H4 (cell line): ENCODE measurements around the gene PRKG1. TPM values are rescaled to one million over a fixed set of nuclear protein-coding genes. Genes with fewer than 3 reads are reported as not detected.
"Not testable (repeated sequence)": the region's sequence is repeated elsewhere in the genome, so short reads cannot be mapped to it uniquely, and the experiment has no call there.

Experiments used
- DNase-seq: peaks from one replicate; pipeline ENCODE4 v3.0.0-alpha.2; 2015; ENCODE audit warnings: low spot score
- total RNA-seq: library from RNA; depleted of rRNA; stranded (reverse); fragments of >200 nt; shearing (Covaris generic); gene quantifications from 2 replicates; pipeline ENCODE4 v1.2.3, GENCODE V29; 2014

PRKG1 gene
- total RNA-seq, 1 experiment from 2014 or later = 3.4 TPM

- DNase-seq = no peak
Observed at GRCh38 chr10:51117053-51117660, 42.9 kb downstream of the PRKG1 start.

- no peak for DNase-seq
Observed at GRCh38 chr10:51117794-51118193, 43.5 kb downstream of the PRKG1 start.

GRCh38 chr10:51119441-51119840, 45.2 kb downstream of the PRKG1 start:
- no peak for DNase-seq

GRCh38 chr10:51121861-51122260, 47.6 kb downstream of the PRKG1 start:
- no peak for DNase-seq

- no peak for DNase-seq
Observed at GRCh38 chr10:51124852-51125251, 50.6 kb downstream of the PRKG1 start.

GRCh38 chr10:51125518-51125917, 51.2 kb downstream of the PRKG1 start:
- DNase-seq = no peak

GRCh38 chr10:51129946-51130544, 55.8 kb downstream of the PRKG1 start:
- no peak for DNase-seq

GRCh38 chr10:51137756-51138529, 63.7 kb downstream of the PRKG1 start:
- no peak for DNase-seq

- DNase-seq = no peak
Observed at GRCh38 chr10:51139176-51139575, 64.9 kb downstream of the PRKG1 start.

- no peak for DNase-seq
Observed at GRCh38 chr10:51141010-51141409, 66.7 kb downstream of the PRKG1 start.

GRCh38 chr10:51144161-51144781, 70.0 kb downstream of the PRKG1 start:
- DNase-seq = no peak

- no peak for DNase-seq
Observed at GRCh38 chr10:51145375-51145774, 71.1 kb downstream of the PRKG1 start.

- DNase-seq = no peak
Observed at GRCh38 chr10:51147644-51148399, 73.5 kb downstream of the PRKG1 start.

- DNase-seq = no peak
Observed at GRCh38 chr10:51156926-51157325, 82.6 kb downstream of the PRKG1 start.

GRCh38 chr10:51158832-51159231, 84.5 kb downstream of the PRKG1 start:
- no peak for DNase-seq

GRCh38 chr10:51159841-51160240, 85.6 kb downstream of the PRKG1 start:
- no peak for DNase-seq

- DNase-seq = no peak
Observed at GRCh38 chr10:51162002-51162401, 87.7 kb downstream of the PRKG1 start.

- not testable (repeated sequence) for DNase-seq
Observed at GRCh38 chr10:51163380-51164049, 89.2 kb downstream of the PRKG1 start.

GRCh38 chr10:51168086-51168815, 94.0 kb downstream of the PRKG1 start:
- DNase-seq = no peak

- no peak for DNase-seq
Observed at GRCh38 chr10:51169111-51169510, 94.8 kb downstream of the PRKG1 start.
